PC-9 (cell line): Measurements from ENCODE around the gene CARMIL1.

Experiments used
- EZH2 ChIP-seq: fragments of 200-600 bp; sonication (generic); IDR thresholded peaks from 2 replicates; pipeline ENCODE4 v1.8.0; 2017; ENCODE audit warnings: antibody characterized with exemption, low read depth
- TF ChIP-seq, protein P1 (sequence below): fragments of 200-600 bp; sonication (generic); conservative IDR thresholded peaks from 2 replicates; pipeline ENCODE4 v1.6.1; 2017; ENCODE audit warnings: mixed run types, antibody characterized with exemption, mild to moderate bottlenecking, moderate library complexity

DNA sequence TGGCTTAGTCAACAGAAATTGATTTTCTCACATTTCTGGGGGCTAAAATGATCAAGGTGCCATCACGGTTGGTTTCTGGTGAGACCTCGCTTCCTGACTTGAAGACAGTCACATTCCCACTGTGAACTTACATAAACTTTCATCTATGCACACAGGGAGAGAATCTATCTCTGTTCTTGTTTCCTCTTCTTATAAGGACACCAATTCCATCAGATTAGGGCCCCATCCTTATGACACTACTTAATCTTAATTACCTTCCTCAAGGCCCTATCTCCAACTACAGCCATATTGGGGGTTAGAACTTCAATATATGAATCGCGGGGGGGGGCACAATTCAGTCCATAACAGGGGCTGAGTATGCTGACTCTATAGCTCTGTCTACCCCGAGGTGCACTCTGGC, 362.2 kb downstream of the CARMIL1 start:
- TF ChIP-seq, protein P1, sequence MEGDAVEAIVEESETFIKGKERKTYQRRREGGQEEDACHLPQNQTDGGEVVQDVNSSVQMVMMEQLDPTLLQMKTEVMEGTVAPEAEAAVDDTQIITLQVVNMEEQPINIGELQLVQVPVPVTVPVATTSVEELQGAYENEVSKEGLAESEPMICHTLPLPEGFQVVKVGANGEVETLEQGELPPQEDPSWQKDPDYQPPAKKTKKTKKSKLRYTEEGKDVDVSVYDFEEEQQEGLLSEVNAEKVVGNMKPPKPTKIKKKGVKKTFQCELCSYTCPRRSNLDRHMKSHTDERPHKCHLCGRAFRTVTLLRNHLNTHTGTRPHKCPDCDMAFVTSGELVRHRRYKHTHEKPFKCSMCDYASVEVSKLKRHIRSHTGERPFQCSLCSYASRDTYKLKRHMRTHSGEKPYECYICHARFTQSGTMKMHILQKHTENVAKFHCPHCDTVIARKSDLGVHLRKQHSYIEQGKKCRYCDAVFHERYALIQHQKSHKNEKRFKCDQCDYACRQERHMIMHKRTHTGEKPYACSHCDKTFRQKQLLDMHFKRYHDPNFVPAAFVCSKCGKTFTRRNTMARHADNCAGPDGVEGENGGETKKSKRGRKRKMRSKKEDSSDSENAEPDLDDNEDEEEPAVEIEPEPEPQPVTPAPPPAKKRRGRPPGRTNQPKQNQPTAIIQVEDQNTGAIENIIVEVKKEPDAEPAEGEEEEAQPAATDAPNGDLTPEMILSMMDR, result no peak
- no peak for TF ChIP-seq EZH2
